MM.1S (cell line): ENCODE data around the gene PUM1.

ENCODE experiments used
- DNase-seq: peaks from one replicate; pipeline ENCODE4 v3.0.0-alpha.2; 2015
- H2AFZ ChIP-seq: fragments of 300-600 bp; sonication (generic); 2 replicates; pipeline ENCODE4 v1.6.0; 2016; ENCODE audit warnings: antibody characterized with exemption, low read length
- H3F3A ChIP-seq: fragments of 300-600 bp; sonication (generic); 2 replicates; pipeline ENCODE4 v1.6.1; 2016; ENCODE audit warnings: mild to moderate bottlenecking, antibody characterized with exemption, low read length, moderate library complexity, mixed read lengths; ENCODE audit not compliant: insufficient read depth
- H3K27ac ChIP-seq: fragments of 300-600 bp; sonication (generic); 2 replicates; pipeline ENCODE4 v1.5.1; 2016; ENCODE audit warnings: mild to moderate bottlenecking, low read length
- H3K27me3 ChIP-seq: fragments of 300-600 bp; sonication (generic); replicated peaks from 2 replicates; pipeline ENCODE4 v1.6.0; 2016; ENCODE audit warnings: low read length; ENCODE audit not compliant: insufficient read depth
- H3K36me3 ChIP-seq: fragments of 300-600 bp; sonication (generic); replicated peaks from 2 replicates; pipeline ENCODE4 v1.6.1; 2016; ENCODE audit warnings: mild to moderate bottlenecking, low read length, mixed read lengths; ENCODE audit not compliant: insufficient read depth
- H3K4me1 ChIP-seq: fragments of 300-600 bp; sonication (generic); 2 replicates; pipeline ENCODE4 v1.6.1; 2016; ENCODE audit warnings: low read length, mixed read lengths
- H3K4me2 ChIP-seq: fragments of 300-600 bp; sonication (generic); 2 replicates; pipeline ENCODE4 v1.6.0; 2016; ENCODE audit warnings: low read depth, low read length
- H3K4me3 ChIP-seq: fragments of 300-600 bp; sonication (generic); 2 replicates; pipeline ENCODE4 v1.5.1; 2016; ENCODE audit warnings: low read length, mixed read lengths
- H3K79me2 ChIP-seq: fragments of 300-600 bp; sonication (generic); 2 replicates; pipeline ENCODE4 v1.6.1; 2016; ENCODE audit warnings: mixed run types, low read length, mixed read lengths
- H3K9ac ChIP-seq: fragments of 300-600 bp; sonication (generic); 2 replicates; pipeline ENCODE4 v1.6.1; 2016; ENCODE audit warnings: low read length, mixed read lengths
- H3K9me2 ChIP-seq: fragments of 300-600 bp; sonication (generic); replicated peaks from 2 replicates; pipeline ENCODE4 v1.6.1; 2016; ENCODE audit warnings: mild to moderate bottlenecking, low read length, mixed read lengths; ENCODE audit not compliant: insufficient read depth
- H3K9me3 ChIP-seq: fragments of 300-600 bp; sonication (generic); replicated peaks from 2 replicates; pipeline ENCODE4 v1.6.1; 2016; ENCODE audit warnings: mild to moderate bottlenecking, low read length, mixed read lengths; ENCODE audit not compliant: insufficient read depth
- H4K20me1 ChIP-seq: fragments of 300-600 bp; sonication (generic); 2 replicates; pipeline ENCODE4 v1.6.1; 2016; ENCODE audit warnings: mild to moderate bottlenecking, low read length, moderate library complexity, mixed read lengths; ENCODE audit not compliant: insufficient read depth
- EZH2 ChIP-seq: fragments of 300-600 bp; sonication (generic); optimal IDR thresholded peaks from 2 replicates; pipeline ENCODE3; 2017; ENCODE audit warnings: low read depth, mild to moderate bottlenecking, antibody characterized with exemption, low read length, mixed read lengths
- EZH2phosphoT487 ChIP-seq: fragments of 300-600 bp; sonication (generic); IDR thresholded peaks from 2 replicates; pipeline ENCODE4 v1.6.1; 2018; ENCODE audit warnings: antibody characterized with exemption, low read length
- TF ChIP-seq, protein P1 (sequence below): fragments of 300-600 bp; sonication (generic); IDR thresholded peaks from 2 replicates; pipeline ENCODE4 v1.5.1; 2016; ENCODE audit warnings: antibody characterized with exemption, low read length, mixed read lengths

The PUM1 gene

DNA sequence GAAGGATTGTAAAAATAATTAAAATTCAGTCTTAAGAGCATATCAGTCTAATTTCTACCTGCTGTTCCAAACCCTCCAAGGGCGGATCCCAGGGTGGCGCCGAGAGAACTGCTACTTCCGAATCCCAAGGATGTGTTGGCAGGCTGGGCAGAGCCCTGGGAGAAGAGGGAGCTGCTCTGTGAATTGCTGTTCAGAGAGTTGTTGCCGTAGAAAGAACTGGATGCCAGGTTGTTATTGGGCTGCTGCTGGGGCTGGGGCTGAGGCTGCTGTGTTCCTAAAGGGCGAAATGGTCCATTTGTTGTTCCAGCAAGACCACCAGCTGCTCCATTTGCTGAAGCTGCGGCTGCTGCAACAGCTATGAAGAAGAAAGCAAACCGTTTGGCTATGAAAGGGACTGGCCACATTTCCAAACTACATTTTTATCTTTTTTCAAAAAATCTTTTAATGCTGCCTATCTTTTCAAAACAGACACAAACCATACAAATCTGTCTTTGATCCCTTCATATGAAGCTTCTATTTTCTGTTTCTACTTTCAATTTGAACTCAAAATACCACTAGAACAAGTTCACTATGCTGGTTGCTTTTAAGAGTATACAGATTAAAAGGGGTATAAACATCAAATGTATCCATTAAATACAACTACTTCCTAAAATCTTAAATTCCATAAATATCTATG lies 99.5 kb downstream of the PUM1 start:
- no peak overlapping the region for H3K4me3 ChIP-seq
- no peak overlapping the region for H3K4me2 ChIP-seq
- no peak overlapping the region for H2AFZ ChIP-seq
- H3K9me3 ChIP-seq, result no peaks in the 10 kb centered on the region
- peaks cover 76% of the 10 kb centered on the region for H3K79me2 ChIP-seq
- 0 out of 2 replicates have a peak, but pooled peaks cover 9% of the 10 kb centered on the region for H3F3A ChIP-seq
- H3K9me2 ChIP-seq, result no peaks in the 10 kb centered on the region
- H3K36me3 ChIP-seq, result peaks cover 37% of the 10 kb centered on the region
- H3K27me3 ChIP-seq, result no peaks in the 10 kb centered on the region
- H4K20me1 ChIP-seq, result peaks cover 13% of the 10 kb centered on the region; the same call in 1 of the 2 replicates
- no peak for DNase-seq
- H3K9ac ChIP-seq, result no peak overlapping the region
- TF ChIP-seq EZH2phosphoT487 (no peak), EZH2 (no peak)
- TF ChIP-seq, protein P1, sequence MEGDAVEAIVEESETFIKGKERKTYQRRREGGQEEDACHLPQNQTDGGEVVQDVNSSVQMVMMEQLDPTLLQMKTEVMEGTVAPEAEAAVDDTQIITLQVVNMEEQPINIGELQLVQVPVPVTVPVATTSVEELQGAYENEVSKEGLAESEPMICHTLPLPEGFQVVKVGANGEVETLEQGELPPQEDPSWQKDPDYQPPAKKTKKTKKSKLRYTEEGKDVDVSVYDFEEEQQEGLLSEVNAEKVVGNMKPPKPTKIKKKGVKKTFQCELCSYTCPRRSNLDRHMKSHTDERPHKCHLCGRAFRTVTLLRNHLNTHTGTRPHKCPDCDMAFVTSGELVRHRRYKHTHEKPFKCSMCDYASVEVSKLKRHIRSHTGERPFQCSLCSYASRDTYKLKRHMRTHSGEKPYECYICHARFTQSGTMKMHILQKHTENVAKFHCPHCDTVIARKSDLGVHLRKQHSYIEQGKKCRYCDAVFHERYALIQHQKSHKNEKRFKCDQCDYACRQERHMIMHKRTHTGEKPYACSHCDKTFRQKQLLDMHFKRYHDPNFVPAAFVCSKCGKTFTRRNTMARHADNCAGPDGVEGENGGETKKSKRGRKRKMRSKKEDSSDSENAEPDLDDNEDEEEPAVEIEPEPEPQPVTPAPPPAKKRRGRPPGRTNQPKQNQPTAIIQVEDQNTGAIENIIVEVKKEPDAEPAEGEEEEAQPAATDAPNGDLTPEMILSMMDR, result no peak
- peaks cover 12% of the 10 kb centered on the region for H3K4me1 ChIP-seq
- no peak overlapping the region for H3K27ac ChIP-seq

DNA sequence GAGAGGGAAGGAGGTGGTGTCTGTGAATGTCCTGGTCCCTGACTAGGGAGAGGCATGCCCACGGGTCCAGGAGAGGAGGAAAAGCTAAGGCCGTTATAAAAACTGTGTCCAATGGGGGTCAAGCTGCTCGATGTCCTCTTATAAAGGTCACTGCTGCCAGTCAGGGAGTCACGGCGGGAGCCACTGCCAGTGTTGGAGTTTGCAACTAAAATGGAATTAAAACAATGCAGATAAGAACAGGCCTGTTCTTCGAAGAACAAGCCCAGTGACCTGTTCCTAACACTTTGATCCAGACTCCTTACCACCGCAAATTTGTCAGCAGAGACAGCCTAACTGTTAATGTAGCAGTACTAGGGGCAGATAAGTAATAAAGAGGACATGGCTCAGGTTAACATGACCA lies 100.8 kb downstream of the PUM1 start:
- peaks cover 1% of the 10 kb centered on the region for H3K4me1 ChIP-seq
- H3K9me2 ChIP-seq, result no peaks in the 10 kb centered on the region
- H4K20me1 ChIP-seq, result 0 out of 2 replicates have a peak, but pooled peaks cover 8% of the 10 kb centered on the region
- 0 out of 2 replicates have a peak, but pooled peaks cover under 1% of the 10 kb centered on the region for H3F3A ChIP-seq
- H3K36me3 ChIP-seq, result peaks cover 37% of the 10 kb centered on the region
- DNase-seq, result no peak
- no peak overlapping the region for H3K27ac ChIP-seq
- H3K4me2 ChIP-seq, result no peak overlapping the region
- no peak overlapping the region for H2AFZ ChIP-seq
- no peak overlapping the region for H3K9ac ChIP-seq
- H3K79me2 ChIP-seq, result peaks cover 76% of the 10 kb centered on the region
- H3K4me3 ChIP-seq, result no peak overlapping the region
- H3K9me3 ChIP-seq, result no peaks in the 10 kb centered on the region
- TF ChIP-seq, protein P1, result no peak
- TF ChIP-seq EZH2phosphoT487 (no peak), EZH2 (no peak)
- no peaks in the 10 kb centered on the region for H3K27me3 ChIP-seq

DNA sequence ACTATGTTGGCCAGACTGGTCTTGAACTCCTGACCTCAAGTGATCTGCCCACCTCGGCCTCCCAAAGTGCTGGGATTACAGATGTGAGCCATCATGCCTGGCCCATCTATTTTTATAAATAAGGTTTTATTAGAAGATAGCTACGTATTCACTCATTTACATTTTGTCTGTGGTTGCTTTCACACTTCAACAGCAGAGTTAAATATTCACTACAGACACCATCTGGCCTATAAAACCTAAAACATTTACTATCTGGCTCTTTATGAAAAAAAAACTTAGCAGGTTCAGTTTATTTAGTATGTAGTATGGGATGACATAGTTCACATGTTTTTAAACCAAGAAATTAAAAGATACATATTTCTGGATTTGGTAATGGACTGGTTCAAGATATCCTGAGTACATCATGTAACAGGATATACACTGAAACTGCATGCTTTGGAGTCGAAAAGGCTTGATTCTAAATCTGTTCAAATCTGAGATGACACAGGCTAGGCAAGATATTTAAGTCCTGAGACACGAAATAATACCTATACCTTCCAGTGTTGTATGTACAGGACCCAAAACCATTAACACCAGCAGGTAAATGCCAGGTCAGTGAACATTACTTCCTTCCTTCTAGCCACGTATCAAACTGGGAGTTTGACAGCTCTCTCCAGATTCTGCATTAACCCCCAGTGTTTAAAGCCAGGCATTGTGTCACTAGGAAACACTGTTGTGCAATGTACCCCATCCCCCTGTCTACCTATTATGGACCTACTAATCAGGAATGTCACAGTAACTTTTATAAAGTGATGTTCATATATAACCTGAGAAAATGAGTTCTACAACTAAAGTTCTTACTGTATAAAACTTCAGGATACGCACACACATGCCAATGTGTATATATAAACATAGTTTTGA lies 102.7 kb downstream of the PUM1 start:
- Histone ChIP-seq H3K9me2 (no peaks in the 10 kb centered on the region), H2AFZ (no peak overlapping the region), H3K27me3 (no peaks in the 10 kb centered on the region), H3K9me3 (no peaks in the 10 kb centered on the region), H3K36me3 (peaks cover 33% of the 10 kb centered on the region), H3K4me3 (no peak overlapping the region), H3F3A (no peaks in the 10 kb centered on the region), H3K79me2 (peaks cover 72% of the 10 kb centered on the region), H3K4me2 (no peak overlapping the region), H4K20me1 (peaks cover 10% of the 10 kb centered on the region; the same call in 1 of the 2 replicates), H3K27ac (no peak overlapping the region), H3K4me1 (no peaks in the 10 kb centered on the region), H3K9ac (no peak overlapping the region)
- TF ChIP-seq, protein P1, result no peak
- TF ChIP-seq EZH2phosphoT487 (no peak), EZH2 (no peak)
- DNase-seq, result no peak
